22Rv1 (cell line): ENCODE data around the gene OR5C1.

Experiments
- ZFX ChIP-seq: fragments of 450-650 bp; IDR thresholded peaks from 2 replicates; pipeline ENCODE4 v1.6.1; 2017; ENCODE audit warnings: antibody characterized with exemption, borderline replicate concordance
- TF ChIP-seq, protein P1 (sequence below): fragments of 450-650 bp; IDR thresholded peaks from 2 replicates; pipeline ENCODE4 v1.5.1; 2017; ENCODE audit warnings: mild to moderate bottlenecking

DNA sequence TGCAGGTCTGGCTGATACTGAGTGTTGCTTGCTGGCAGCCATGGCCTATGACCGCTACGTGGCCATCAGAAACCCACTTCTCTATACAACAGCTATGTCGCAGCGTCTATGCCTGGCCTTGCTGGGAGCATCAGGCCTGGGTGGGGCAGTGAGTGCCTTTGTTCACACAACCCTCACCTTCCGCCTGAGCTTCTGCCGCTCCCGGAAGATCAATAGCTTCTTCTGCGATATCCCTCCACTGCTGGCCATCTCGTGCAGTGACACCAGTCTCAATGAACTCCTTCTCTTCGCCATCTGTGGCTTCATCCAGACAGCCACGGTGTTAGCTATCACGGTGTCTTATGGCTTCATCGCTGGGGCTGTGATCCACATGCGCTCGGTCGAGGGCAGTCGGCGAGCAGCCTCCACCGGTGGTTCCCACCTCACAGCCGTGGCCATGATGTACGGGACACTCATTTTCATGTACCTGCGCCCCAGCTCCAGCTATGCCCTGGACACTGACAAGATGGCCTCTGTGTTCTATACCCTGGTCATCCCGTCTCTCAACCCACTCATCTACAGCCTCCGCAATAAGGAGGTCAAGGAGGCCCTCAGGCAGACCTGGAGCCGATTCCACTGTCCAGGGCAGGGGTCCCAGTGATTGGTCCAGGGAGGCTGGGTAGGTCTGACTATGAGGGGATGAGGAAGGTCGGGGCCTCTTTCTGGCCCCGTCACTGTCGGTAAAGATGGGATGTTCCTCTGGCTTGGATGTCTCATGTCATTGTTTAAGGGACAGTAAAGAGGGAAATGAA, 718 bp downstream of the OR5C1 start:
- TF ChIP-seq, protein P1, sequence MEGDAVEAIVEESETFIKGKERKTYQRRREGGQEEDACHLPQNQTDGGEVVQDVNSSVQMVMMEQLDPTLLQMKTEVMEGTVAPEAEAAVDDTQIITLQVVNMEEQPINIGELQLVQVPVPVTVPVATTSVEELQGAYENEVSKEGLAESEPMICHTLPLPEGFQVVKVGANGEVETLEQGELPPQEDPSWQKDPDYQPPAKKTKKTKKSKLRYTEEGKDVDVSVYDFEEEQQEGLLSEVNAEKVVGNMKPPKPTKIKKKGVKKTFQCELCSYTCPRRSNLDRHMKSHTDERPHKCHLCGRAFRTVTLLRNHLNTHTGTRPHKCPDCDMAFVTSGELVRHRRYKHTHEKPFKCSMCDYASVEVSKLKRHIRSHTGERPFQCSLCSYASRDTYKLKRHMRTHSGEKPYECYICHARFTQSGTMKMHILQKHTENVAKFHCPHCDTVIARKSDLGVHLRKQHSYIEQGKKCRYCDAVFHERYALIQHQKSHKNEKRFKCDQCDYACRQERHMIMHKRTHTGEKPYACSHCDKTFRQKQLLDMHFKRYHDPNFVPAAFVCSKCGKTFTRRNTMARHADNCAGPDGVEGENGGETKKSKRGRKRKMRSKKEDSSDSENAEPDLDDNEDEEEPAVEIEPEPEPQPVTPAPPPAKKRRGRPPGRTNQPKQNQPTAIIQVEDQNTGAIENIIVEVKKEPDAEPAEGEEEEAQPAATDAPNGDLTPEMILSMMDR: no peak
- no peak for TF ChIP-seq ZFX
